ENCODE results near the gene C1RL.

C1RL gene

GRCh38 chr12:7089196-7089871 lies 19.7 kb downstream of the C1RL start:
- no peak overlapping the region for H3K27ac ChIP-seq (ENCODE audit: low read depth, low read length)
- H3K4me3 ChIP-seq (ENCODE audit: low read depth in 1 of 5, low read length in 5 of 5), result peak overlapping the region in 1 of 5 donors; percentile 5
- H3K4me1 ChIP-seq (ENCODE audit: control insufficient read depth in 5 of 5, insufficient read depth in 5 of 5, low read length in 5 of 5), result peaks cover 5 to 41% (median 32%) of the 10 kb centered on the region in 5 donors
- H3K9ac ChIP-seq (ENCODE audit: low read length in 5 of 5), result no peak overlapping the region
- peaks cover 0 to 40% (median 29%) of the 10 kb centered on the region in 5 donors for H3K36me3 ChIP-seq (ENCODE audit: control insufficient read depth in 5 of 5, insufficient read depth in 5 of 5, low read length in 5 of 5)
- H3K27me3 ChIP-seq (ENCODE audit: control insufficient read depth in 5 of 5, insufficient read depth in 4 of 5, low read length in 5 of 5), result peaks cover 0 to 6% (median 0%) of the 10 kb centered on the region in 5 donors
- H3K9me3 ChIP-seq (ENCODE audit: control insufficient read depth in 5 of 5, low read length in 5 of 5), result no peaks in the 10 kb centered on the region

- Histone ChIP-seq H3K27ac (ENCODE audit: low read depth, low read length) (no peak overlapping the region), H3K4me3 (ENCODE audit: low read depth in 1 of 5, low read length in 5 of 5) (no peak overlapping the region), H3K4me1 (ENCODE audit: control insufficient read depth in 5 of 5, insufficient read depth in 5 of 5, low read length in 5 of 5) (peaks cover 0 to 6% (median 4%) of the 10 kb centered on the region in 5 donors), H3K9ac (ENCODE audit: low read length in 5 of 5) (no peak overlapping the region), H3K9me3 (ENCODE audit: control insufficient read depth in 5 of 5, low read length in 5 of 5) (no peaks in the 10 kb centered on the region), H3K27me3 (ENCODE audit: control insufficient read depth in 5 of 5, insufficient read depth in 4 of 5, low read length in 5 of 5) (no peaks in the 10 kb centered on the region), H3K36me3 (ENCODE audit: control insufficient read depth in 5 of 5, insufficient read depth in 5 of 5, low read length in 5 of 5) (peaks cover 0 to 48% (median 35%) of the 10 kb centered on the region in 5 donors)
Observed at GRCh38 chr12:7083125-7083524, 25.9 kb downstream of the C1RL start.

- H3K9ac ChIP-seq (ENCODE audit: low read length in 5 of 5), result no peak overlapping the region
- peaks cover 0 to 37% (median 27%) of the 10 kb centered on the region in 5 donors for H3K36me3 ChIP-seq (ENCODE audit: control insufficient read depth in 5 of 5, insufficient read depth in 5 of 5, low read length in 5 of 5)
- H3K27me3 ChIP-seq (ENCODE audit: control insufficient read depth in 5 of 5, insufficient read depth in 4 of 5, low read length in 5 of 5), result no peaks in the 10 kb centered on the region
- peaks cover 0 to 6% (median 4%) of the 10 kb centered on the region in 5 donors for H3K4me1 ChIP-seq (ENCODE audit: control insufficient read depth in 5 of 5, insufficient read depth in 5 of 5, low read length in 5 of 5)
- H3K4me3 ChIP-seq (ENCODE audit: low read depth in 1 of 5, low read length in 5 of 5), result no peak overlapping the region
- no peaks in the 10 kb centered on the region for H3K9me3 ChIP-seq (ENCODE audit: control insufficient read depth in 5 of 5, low read length in 5 of 5)
- no peak overlapping the region for H3K27ac ChIP-seq (ENCODE audit: low read depth, low read length)
Observed at GRCh38 chr12:7081037-7081436, 28.0 kb downstream of the C1RL start.

GRCh38 chr12:7079826-7080125 lies 29.2 kb downstream of the C1RL start:
- Histone ChIP-seq H3K4me1 (ENCODE audit: control insufficient read depth in 5 of 5, insufficient read depth in 5 of 5, low read length in 5 of 5) (peaks cover 0 to 6% (median 4%) of the 10 kb centered on the region in 5 donors), H3K36me3 (ENCODE audit: control insufficient read depth in 5 of 5, insufficient read depth in 5 of 5, low read length in 5 of 5) (peaks cover 0 to 24% (median 17%) of the 10 kb centered on the region in 5 donors), H3K9ac (ENCODE audit: low read length in 5 of 5) (peak overlapping the region in 1 of 5 donors; percentile 32), H3K9me3 (ENCODE audit: control insufficient read depth in 5 of 5, low read length in 5 of 5) (no peaks in the 10 kb centered on the region), H3K27ac (ENCODE audit: low read depth, low read length) (peak overlapping the region; percentile 66), H3K27me3 (ENCODE audit: control insufficient read depth in 5 of 5, insufficient read depth in 4 of 5, low read length in 5 of 5) (no peaks in the 10 kb centered on the region), H3K4me3 (ENCODE audit: low read depth in 1 of 5, low read length in 5 of 5) (no peak overlapping the region)

- H3K9me3 ChIP-seq (ENCODE audit: control insufficient read depth in 5 of 5, low read length in 5 of 5), result no peaks in the 10 kb centered on the region
- H3K4me3 ChIP-seq (ENCODE audit: low read depth in 1 of 5, low read length in 5 of 5), result no peak overlapping the region
- no peak overlapping the region for H3K27ac ChIP-seq (ENCODE audit: low read depth, low read length)
- no peaks in the 10 kb centered on the region for H3K27me3 ChIP-seq (ENCODE audit: control insufficient read depth in 5 of 5, insufficient read depth in 4 of 5, low read length in 5 of 5)
- no peak overlapping the region for H3K9ac ChIP-seq (ENCODE audit: low read length in 5 of 5)
- peaks cover 0 to 18% (median 11%) of the 10 kb centered on the region in 5 donors for H3K36me3 ChIP-seq (ENCODE audit: control insufficient read depth in 5 of 5, insufficient read depth in 5 of 5, low read length in 5 of 5)
- peaks cover 0 to 9% (median 5%) of the 10 kb centered on the region in 5 donors for H3K4me1 ChIP-seq (ENCODE audit: control insufficient read depth in 5 of 5, insufficient read depth in 5 of 5, low read length in 5 of 5)
Observed at GRCh38 chr12:7078163-7078562, 30.9 kb downstream of the C1RL start.

- no peak overlapping the region for H3K4me3 ChIP-seq (ENCODE audit: low read depth in 1 of 5, low read length in 5 of 5)
Observed at GRCh38 chr12:7076493-7076892, 32.5 kb downstream of the C1RL start.

GRCh38 chr12:7075939-7076338 lies 33.1 kb downstream of the C1RL start:
- Histone ChIP-seq H3K4me3 (ENCODE audit: low read depth in 1 of 5, low read length in 5 of 5) (no peak overlapping the region), H3K4me1 (ENCODE audit: control insufficient read depth in 5 of 5, insufficient read depth in 5 of 5, low read length in 5 of 5) (peaks cover 0 to 9% (median 5%) of the 10 kb centered on the region in 5 donors), H3K27ac (ENCODE audit: low read depth, low read length) (no peak overlapping the region), H3K9me3 (ENCODE audit: control insufficient read depth in 5 of 5, low read length in 5 of 5) (no peaks in the 10 kb centered on the region), H3K27me3 (ENCODE audit: control insufficient read depth in 5 of 5, insufficient read depth in 4 of 5, low read length in 5 of 5) (no peaks in the 10 kb centered on the region), H3K9ac (ENCODE audit: low read length in 5 of 5) (no peak overlapping the region), H3K36me3 (ENCODE audit: control insufficient read depth in 5 of 5, insufficient read depth in 5 of 5, low read length in 5 of 5) (peaks cover under 1 to 6% (median 3%) of the 10 kb centered on the region in 5 donors)

More at GRCh38 chr12:7076493-7076892, 32.5 kb downstream of the C1RL start:
- Histone ChIP-seq H3K9ac (ENCODE audit: low read length in 5 of 5) (no peak overlapping the region), H3K9me3 (ENCODE audit: control insufficient read depth in 5 of 5, low read length in 5 of 5) (no peaks in the 10 kb centered on the region), H3K36me3 (ENCODE audit: control insufficient read depth in 5 of 5, insufficient read depth in 5 of 5, low read length in 5 of 5) (peaks cover 0 to 9% (median 6%) of the 10 kb centered on the region in 5 donors), H3K27ac (ENCODE audit: low read depth, low read length) (no peak overlapping the region), H3K4me1 (ENCODE audit: control insufficient read depth in 5 of 5, insufficient read depth in 5 of 5, low read length in 5 of 5) (peaks cover 0 to 9% (median 5%) of the 10 kb centered on the region in 5 donors), H3K27me3 (ENCODE audit: control insufficient read depth in 5 of 5, insufficient read depth in 4 of 5, low read length in 5 of 5) (no peaks in the 10 kb centered on the region)

GRCh38 chr12:7075518-7075917 lies 33.5 kb downstream of the C1RL start:
- Histone ChIP-seq H3K9ac (ENCODE audit: low read length in 5 of 5) (no peak overlapping the region), H3K36me3 (ENCODE audit: control insufficient read depth in 5 of 5, insufficient read depth in 5 of 5, low read length in 5 of 5) (peaks cover 2 to 5% (median 4%) of the 10 kb centered on the region in 5 donors), H3K4me3 (ENCODE audit: low read depth in 1 of 5, low read length in 5 of 5) (no peak overlapping the region), H3K4me1 (ENCODE audit: control insufficient read depth in 5 of 5, insufficient read depth in 5 of 5, low read length in 5 of 5) (peaks cover 0 to 9% (median 5%) of the 10 kb centered on the region in 5 donors), H3K27me3 (ENCODE audit: control insufficient read depth in 5 of 5, insufficient read depth in 4 of 5, low read length in 5 of 5) (no peaks in the 10 kb centered on the region), H3K9me3 (ENCODE audit: control insufficient read depth in 5 of 5, low read length in 5 of 5) (no peaks in the 10 kb centered on the region), H3K27ac (ENCODE audit: low read depth, low read length) (no peak overlapping the region)

GRCh38 chr12:7073946-7074345 lies 35.1 kb downstream of the C1RL start:
- H3K27me3 ChIP-seq (ENCODE audit: control insufficient read depth in 5 of 5, insufficient read depth in 4 of 5, low read length in 5 of 5), result no peaks in the 10 kb centered on the region
- peaks cover 5 to 19% (median 16%) of the 10 kb centered on the region in 5 donors for H3K36me3 ChIP-seq (ENCODE audit: control insufficient read depth in 5 of 5, insufficient read depth in 5 of 5, low read length in 5 of 5)
- H3K9ac ChIP-seq (ENCODE audit: low read length in 5 of 5), result no peak overlapping the region
- peaks cover 0 to 6% (median 0%) of the 10 kb centered on the region in 5 donors for H3K4me1 ChIP-seq (ENCODE audit: control insufficient read depth in 5 of 5, insufficient read depth in 5 of 5, low read length in 5 of 5)
- no peaks in the 10 kb centered on the region for H3K9me3 ChIP-seq (ENCODE audit: control insufficient read depth in 5 of 5, low read length in 5 of 5)
- H3K27ac ChIP-seq (ENCODE audit: low read depth, low read length), result no peak overlapping the region
- no peak overlapping the region for H3K4me3 ChIP-seq (ENCODE audit: low read depth in 1 of 5, low read length in 5 of 5)

- peaks cover 5 to 28% (median 24%) of the 10 kb centered on the region in 5 donors for H3K36me3 ChIP-seq (ENCODE audit: control insufficient read depth in 5 of 5, insufficient read depth in 5 of 5, low read length in 5 of 5)
- H3K27ac ChIP-seq (ENCODE audit: low read depth, low read length), result no peak overlapping the region
- H3K9me3 ChIP-seq (ENCODE audit: control insufficient read depth in 5 of 5, low read length in 5 of 5), result no peaks in the 10 kb centered on the region
- no peaks in the 10 kb centered on the region for H3K27me3 ChIP-seq (ENCODE audit: control insufficient read depth in 5 of 5, insufficient read depth in 4 of 5, low read length in 5 of 5)
- peaks cover 0 to 6% (median 0%) of the 10 kb centered on the region in 5 donors for H3K4me1 ChIP-seq (ENCODE audit: control insufficient read depth in 5 of 5, insufficient read depth in 5 of 5, low read length in 5 of 5)
- no peak overlapping the region for H3K4me3 ChIP-seq (ENCODE audit: low read depth in 1 of 5, low read length in 5 of 5)
- H3K9ac ChIP-seq (ENCODE audit: low read length in 5 of 5), result no peak overlapping the region
Observed at GRCh38 chr12:7072554-7072953, 36.5 kb downstream of the C1RL start.

All from subcutaneous abdominal adipose tissue (tissue), 5 donors.